ENCODE measurements around the gene ATP6V1G2.
A peak's percentile ranks its signal among the peaks of the same experiment; 100 is the strongest.

ATP6V1G2 gene

GRCh38 chr6:31586599-31587281, 40.3 kb upstream of the ATP6V1G2 start:
- ChIA-PET CTCF (interaction anchor here (0.5 to 18.7 kb wide), 12 partner anchors 9 to 390 kb away, joined by 3 to 518 read pairs (median 4); partner anchors contain the start of genes ATP6V1G2 and NCR3), POLR2A (interaction anchor here (0.5 to 0.8 kb wide), 2 partner anchors 12 to 46 kb away, joined by 3 read pairs; no protein-coding TSS in a partner anchor)
- TF ChIP-seq, protein P1, sequence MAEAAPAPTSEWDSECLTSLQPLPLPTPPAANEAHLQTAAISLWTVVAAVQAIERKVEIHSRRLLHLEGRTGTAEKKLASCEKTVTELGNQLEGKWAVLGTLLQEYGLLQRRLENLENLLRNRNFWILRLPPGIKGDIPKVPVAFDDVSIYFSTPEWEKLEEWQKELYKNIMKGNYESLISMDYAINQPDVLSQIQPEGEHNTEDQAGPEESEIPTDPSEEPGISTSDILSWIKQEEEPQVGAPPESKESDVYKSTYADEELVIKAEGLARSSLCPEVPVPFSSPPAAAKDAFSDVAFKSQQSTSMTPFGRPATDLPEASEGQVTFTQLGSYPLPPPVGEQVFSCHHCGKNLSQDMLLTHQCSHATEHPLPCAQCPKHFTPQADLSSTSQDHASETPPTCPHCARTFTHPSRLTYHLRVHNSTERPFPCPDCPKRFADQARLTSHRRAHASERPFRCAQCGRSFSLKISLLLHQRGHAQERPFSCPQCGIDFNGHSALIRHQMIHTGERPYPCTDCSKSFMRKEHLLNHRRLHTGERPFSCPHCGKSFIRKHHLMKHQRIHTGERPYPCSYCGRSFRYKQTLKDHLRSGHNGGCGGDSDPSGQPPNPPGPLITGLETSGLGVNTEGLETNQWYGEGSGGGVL (tag by site-specific recombination; IDR thresholded peaks at IDR 0.05), result peak; percentile 79
- TF ChIP-seq ZNF214 (tag by site-specific recombination; IDR thresholded peaks at IDR 0.05; ENCODE audit: borderline replicate concordance) (no peak), EGR2 (tag by site-specific recombination; IDR thresholded peaks at IDR 0.05; ENCODE audit: low read depth) (peak; percentile 54; the same call in 1 of the 2 replicates), ZNF311 (tag by site-specific recombination; IDR thresholded peaks at IDR 0.05; ENCODE audit: borderline replicate concordance) (no peak), ZNF600 (tag by site-specific recombination; IDR thresholded peaks at IDR 0.05) (no peak), GLIS2 (tag by site-specific recombination; IDR thresholded peaks at IDR 0.05) (peak; percentile 13; the same call in 1 of the 2 replicates), IKZF3 (tag by site-specific recombination; IDR thresholded peaks at IDR 0.05) (no peak), ZFHX2 (tag by site-specific recombination; conservative IDR thresholded peaks at IDR 0.05) (peak; percentile 60), SCRT2 (tag by site-specific recombination; IDR thresholded peaks at IDR 0.05) (no peak), ZNF792 (tag by site-specific recombination; IDR thresholded peaks at IDR 0.05) (no peak)
- TF ChIP-seq, protein P2, sequence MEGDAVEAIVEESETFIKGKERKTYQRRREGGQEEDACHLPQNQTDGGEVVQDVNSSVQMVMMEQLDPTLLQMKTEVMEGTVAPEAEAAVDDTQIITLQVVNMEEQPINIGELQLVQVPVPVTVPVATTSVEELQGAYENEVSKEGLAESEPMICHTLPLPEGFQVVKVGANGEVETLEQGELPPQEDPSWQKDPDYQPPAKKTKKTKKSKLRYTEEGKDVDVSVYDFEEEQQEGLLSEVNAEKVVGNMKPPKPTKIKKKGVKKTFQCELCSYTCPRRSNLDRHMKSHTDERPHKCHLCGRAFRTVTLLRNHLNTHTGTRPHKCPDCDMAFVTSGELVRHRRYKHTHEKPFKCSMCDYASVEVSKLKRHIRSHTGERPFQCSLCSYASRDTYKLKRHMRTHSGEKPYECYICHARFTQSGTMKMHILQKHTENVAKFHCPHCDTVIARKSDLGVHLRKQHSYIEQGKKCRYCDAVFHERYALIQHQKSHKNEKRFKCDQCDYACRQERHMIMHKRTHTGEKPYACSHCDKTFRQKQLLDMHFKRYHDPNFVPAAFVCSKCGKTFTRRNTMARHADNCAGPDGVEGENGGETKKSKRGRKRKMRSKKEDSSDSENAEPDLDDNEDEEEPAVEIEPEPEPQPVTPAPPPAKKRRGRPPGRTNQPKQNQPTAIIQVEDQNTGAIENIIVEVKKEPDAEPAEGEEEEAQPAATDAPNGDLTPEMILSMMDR (tag by site-specific recombination; IDR thresholded peaks at IDR 0.05), result no peak
- no peak overlapping the region for H3K27ac ChIP-seq (ENCODE audit: extremely low read depth, low read depth, low read length)
- H3K4me3 ChIP-seq (ENCODE audit: low read depth, low read length), result no peak overlapping the region
- H3K9me3 ChIP-seq (ENCODE audit: control insufficient read depth, insufficient read depth, low read depth, low read length), result no peaks in the 10 kb centered on the region
- no peaks in the 10 kb centered on the region for H3K36me3 ChIP-seq (ENCODE audit: control insufficient read depth in 2 of 2, insufficient read depth in 1 of 2, low read length in 2 of 2)
- no peaks in the 10 kb centered on the region for H3K4me1 ChIP-seq (ENCODE audit: control insufficient read depth, insufficient read depth, low read length)

GRCh38 chr6:31586008-31586407, 39.6 kb upstream of the ATP6V1G2 start, which contains the start of gene LST1:
Gene LST1 (plus strand): TSS chr6:31586277. CDS start chr6:31587300, 1,023 bp downstream.
- peaks cover 4% of the 10 kb centered on the region; the same call in 1 of the 2 replicates for H3K4me1 ChIP-seq (ENCODE audit: control insufficient read depth, insufficient read depth, low read length)
- no peak within 1 kb of the TSS for H3K27ac ChIP-seq (ENCODE audit: extremely low read depth, low read depth, low read length)
- POLR2A ChIA-PET, result no interaction called here
- CTCF ChIA-PET, result interaction anchor here (0.6 to 18.7 kb wide), 15 partner anchors 8 to 390 kb away, joined by 3 to 518 read pairs (median 3); partner anchors contain the start of genes ATP6V1G2, NCR3, NFKBIL1 and TNF
- no peaks in the 10 kb centered on the region for H3K9me3 ChIP-seq (ENCODE audit: control insufficient read depth, insufficient read depth, low read depth, low read length)
- no peak within 1 kb of the TSS for H3K4me3 ChIP-seq (ENCODE audit: low read depth, low read length)
- H3K36me3 ChIP-seq (ENCODE audit: control insufficient read depth in 2 of 2, insufficient read depth in 1 of 2, low read length in 2 of 2), result no peaks in the 10 kb centered on the region
- TF ChIP-seq ZNF394 (tag by site-specific recombination; IDR thresholded peaks at IDR 0.05; ENCODE audit: borderline replicate concordance) (no peak), ZNF266 (tag by site-specific recombination; IDR thresholded peaks at IDR 0.05; ENCODE audit: low read depth) (no peak), ZXDB (tag by site-specific recombination; IDR thresholded peaks at IDR 0.05) (no peak), PBX3 (CRISPR knock-in tag; IDR thresholded peaks at IDR 0.05) (no peak), HIC1 (tag by site-specific recombination; IDR thresholded peaks at IDR 0.05) (no peak), ZNF747 (tag by site-specific recombination; IDR thresholded peaks at IDR 0.05) (no peak)
- TF ChIP-seq, protein P3, sequence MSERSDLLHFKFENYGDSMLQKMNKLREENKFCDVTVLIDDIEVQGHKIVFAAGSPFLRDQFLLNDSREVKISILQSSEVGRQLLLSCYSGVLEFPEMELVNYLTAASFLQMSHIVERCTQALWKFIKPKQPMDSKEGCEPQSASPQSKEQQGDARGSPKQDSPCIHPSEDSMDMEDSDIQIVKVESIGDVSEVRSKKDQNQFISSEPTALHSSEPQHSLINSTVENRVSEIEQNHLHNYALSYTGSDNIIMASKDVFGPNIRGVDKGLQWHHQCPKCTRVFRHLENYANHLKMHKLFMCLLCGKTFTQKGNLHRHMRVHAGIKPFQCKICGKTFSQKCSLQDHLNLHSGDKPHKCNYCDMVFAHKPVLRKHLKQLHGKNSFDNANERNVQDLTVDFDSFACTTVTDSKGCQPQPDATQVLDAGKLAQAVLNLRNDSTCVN (tag by site-specific recombination; optimal IDR thresholded peaks at IDR 0.05), result no peak
- TF ChIP-seq, protein P4, sequence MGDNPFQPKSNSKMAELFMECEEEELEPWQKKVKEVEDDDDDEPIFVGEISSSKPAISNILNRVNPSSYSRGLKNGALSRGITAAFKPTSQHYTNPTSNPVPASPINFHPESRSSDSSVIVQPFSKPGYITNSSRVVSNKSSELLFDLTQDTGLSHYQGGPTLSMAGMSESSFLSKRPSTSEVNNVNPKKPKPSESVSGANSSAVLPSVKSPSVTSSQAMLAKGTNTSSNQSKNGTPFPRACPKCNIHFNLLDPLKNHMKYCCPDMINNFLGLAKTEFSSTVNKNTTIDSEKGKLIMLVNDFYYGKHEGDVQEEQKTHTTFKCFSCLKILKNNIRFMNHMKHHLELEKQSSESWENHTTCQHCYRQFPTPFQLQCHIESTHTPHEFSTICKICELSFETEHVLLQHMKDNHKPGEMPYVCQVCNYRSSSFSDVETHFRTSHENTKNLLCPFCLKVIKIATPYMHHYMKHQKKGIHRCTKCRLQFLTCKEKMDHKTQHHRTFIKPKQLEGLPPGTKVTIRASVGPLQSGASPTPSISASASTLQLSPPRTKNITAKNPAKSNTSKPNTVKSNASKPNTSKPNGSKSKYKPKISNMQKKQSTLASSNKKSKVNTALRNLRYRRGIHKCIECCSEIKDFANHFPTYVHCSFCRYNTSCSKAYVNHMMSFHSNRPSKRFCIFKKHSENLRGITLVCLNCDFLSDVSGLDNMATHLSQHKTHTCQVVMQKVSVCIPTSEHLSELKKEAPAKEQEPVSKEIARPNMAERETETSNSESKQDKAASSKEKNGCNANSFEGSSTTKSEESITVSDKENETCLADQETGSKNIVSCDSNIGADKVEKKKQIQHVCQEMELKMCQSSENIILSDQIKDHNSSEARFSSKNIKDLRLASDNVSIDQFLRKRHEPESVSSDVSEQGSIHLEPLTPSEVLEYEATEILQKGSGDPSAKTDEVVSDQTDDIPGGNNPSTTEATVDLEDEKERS (tag by site-specific recombination; IDR thresholded peaks at IDR 0.05), result no peak
- TF ChIP-seq, protein P5, sequence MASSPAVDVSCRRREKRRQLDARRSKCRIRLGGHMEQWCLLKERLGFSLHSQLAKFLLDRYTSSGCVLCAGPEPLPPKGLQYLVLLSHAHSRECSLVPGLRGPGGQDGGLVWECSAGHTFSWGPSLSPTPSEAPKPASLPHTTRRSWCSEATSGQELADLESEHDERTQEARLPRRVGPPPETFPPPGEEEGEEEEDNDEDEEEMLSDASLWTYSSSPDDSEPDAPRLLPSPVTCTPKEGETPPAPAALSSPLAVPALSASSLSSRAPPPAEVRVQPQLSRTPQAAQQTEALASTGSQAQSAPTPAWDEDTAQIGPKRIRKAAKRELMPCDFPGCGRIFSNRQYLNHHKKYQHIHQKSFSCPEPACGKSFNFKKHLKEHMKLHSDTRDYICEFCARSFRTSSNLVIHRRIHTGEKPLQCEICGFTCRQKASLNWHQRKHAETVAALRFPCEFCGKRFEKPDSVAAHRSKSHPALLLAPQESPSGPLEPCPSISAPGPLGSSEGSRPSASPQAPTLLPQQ (tag by site-specific recombination; IDR thresholded peaks at IDR 0.05), result no peak

Data from HEK293 (cell line).